Measurements from ENCODE around the gene MRPS2.

GRCh38 chr9:135494791-135495559 lies 5.5 kb upstream of the MRPS2 start:
- TF ChIP-seq CTCF (IDR thresholded peaks at IDR 0.05) (no peak), POLR2A (IDR thresholded peaks at IDR 0.05) (no peak)

Measured in gastroesophageal sphincter (tissue), 3 donors.